HG02588 (cell line): ENCODE results near the gene DSCAM.

Experiments used
- ATAC-seq: cut with Tn5 transposase; IDR thresholded peaks from one replicate; pipeline ENCODE4 v1.9.1; 2021; ENCODE audit warnings: mild to moderate bottlenecking, moderate library complexity; ENCODE audit not compliant: unreplicated experiment

The DSCAM gene

DNA sequence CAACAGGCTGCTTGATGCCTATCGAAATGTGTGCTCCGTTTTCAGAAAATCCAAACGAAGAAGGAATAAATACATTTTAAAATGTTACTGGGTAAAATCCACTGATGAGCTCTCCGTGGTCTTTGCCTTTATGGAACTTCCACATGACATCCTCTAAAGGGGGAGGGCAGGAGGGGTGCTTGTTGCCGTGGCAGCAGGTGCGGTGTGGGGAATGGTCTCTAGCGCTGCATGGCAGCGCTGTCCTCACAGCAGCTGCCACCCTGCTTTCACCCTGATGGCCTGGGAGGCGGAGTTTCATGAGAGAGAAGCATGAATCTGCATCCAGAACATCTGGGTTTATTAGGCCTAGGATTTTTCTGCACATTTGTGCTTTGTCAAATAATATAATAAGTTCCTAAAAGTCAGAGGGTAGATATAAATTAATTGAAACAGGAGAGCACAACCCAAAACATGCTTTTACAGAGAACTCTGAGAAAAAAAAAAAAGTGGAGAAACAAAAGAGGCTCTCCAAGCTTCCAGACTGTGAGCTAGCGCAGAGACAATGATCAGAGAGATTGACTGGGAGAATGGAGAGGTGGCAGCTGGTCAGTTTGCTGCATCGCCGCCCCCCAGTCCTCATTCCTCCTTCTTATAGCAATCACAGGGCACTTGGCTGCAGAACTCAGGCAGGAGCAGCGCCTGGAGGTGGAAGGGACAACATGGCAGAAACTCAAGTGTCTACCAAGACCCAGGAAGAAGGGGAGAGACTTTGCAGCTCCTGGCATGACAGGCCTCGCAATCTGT lies 228.6 kb downstream of the DSCAM start:
- no peak for ATAC-seq

DNA sequence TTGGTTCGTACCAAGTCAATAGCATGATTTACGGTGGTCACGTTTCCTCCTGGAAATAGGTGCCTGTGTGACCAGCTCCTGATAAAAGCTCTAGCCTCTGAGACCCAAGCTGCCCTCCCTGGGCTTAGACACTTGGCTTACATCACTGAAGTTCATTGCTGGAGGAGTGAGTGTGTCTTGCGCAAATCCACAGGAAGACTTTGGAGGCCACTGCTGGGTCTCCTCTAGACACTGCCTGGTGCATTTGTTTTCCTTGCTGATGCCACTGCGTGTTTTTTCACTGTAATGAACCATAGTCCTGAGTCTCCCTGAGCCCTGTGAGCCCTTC lies 230.6 kb downstream of the DSCAM start:
- ATAC-seq, result no peak

GRCh38 chr21:40615505-40616376 lies 231.2 kb downstream of the DSCAM start:
- ATAC-seq, result no peak

GRCh38 chr21:40613546-40614030 lies 233.4 kb downstream of the DSCAM start:
- no peak for ATAC-seq

DNA sequence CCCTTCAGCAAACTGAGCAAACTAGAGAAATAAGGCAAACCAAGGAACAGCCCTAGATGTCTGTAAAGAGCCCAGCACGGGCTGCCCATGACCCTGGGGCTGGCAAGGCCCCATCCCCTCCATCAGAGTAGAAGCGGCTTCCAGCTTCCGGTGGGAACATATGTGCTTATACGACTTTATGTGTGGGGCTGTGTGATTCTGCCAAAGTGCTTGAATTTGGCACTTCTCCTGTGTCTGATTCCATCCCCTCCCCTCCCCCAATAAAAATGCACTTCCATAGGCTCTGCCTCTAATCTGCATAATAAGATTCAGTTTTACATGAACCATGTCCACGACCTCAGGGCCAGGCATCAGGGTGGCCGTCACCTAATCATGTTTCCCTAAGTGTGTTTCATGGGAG lies 236.6 kb downstream of the DSCAM start:
- ATAC-seq, result no peak

DNA sequence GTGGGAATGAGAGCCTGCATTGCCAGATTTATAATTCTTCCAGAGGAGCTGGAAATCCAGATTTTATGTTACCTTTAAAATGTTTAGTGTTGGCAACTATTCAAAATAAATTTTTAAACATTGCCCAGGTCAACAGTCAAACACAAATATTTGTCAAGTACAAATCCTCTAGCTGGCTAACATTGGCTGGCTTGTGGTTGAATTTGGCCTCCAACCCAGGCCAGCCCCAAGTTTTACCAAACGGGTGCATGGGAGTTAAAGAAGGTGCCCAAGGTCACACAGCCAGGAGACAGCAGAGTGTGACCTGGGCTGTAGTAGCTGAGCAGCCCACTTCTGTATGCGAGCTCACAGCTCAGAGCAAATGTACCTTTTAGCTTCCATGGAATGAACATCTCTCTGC lies 240.6 kb downstream of the DSCAM start:
- no peak for ATAC-seq

GRCh38 chr21:40605094-40605493 lies 241.9 kb downstream of the DSCAM start:
- no peak for ATAC-seq

DNA sequence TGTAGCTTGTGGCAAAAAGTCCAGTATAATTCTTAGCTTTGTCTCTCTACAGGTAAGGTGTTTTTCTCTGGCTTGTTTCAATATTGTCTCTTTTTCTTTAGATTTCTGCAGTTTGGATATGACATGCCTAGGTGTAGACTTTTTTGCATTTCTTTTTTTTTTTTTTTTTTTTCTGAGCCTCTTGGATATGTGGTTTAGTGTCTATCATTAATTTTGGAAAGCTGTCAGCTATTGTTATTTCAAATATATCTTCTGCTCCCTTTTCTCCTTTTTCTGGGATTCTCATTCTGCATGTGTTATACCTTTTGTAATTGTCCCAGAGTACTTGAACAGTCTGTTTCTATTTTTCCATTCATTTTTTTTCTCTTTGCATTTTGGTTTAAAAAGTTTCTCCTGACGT lies 243.2 kb downstream of the DSCAM start:
- no peak for ATAC-seq

- ATAC-seq, result no peak
These were observed 244.9 kb downstream of the DSCAM start for GRCh38 chr21:40602080-40602479.

DNA sequence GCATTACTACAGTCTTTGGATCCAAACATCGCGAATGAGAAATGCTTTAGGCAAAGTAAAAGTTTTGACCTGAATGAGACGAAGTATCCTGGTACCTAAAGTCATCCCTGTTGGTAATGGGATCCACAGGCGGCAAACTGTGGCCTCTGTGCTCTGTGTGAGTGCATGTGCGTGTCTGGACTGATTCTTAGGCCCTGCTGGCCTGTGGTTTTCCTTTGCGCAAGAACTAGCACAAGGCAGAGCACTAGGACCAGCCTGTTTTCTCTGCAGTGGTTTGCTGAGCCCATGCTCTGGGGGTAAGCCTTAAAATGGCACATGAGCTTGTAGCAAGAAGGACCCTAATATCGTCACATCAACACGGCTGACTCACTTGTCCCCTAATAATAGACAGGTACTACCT lies 251.2 kb downstream of the DSCAM start:
- ATAC-seq, result no peak

DNA sequence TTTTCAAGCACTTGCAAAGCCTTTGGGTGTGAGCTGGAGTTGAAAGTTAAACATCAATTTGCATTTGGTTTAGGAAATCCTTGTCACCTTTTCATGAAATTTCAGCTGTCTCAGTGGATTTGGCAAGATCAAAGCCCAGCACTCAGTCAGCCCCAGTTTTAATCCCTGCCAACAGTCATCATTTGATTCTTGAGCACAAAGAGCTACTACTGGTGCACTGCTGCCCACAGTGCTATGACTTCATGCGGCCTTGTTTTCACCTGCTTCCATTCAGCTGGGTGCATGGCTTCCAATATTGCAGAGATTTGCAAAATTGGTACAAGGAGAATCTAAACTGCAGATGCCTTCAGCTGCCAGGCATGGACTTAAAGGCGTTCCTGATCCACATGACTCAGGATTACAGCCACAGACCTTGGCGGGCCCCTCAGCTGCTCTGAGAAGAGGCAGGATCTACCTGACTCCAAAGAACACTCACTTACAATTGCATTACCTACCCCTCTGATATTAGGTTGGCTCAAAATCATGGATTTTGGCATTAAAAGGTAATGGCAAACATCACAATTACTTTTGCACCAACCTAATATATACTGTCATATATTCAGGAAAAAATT lies 259.1 kb downstream of the DSCAM start:
- no peak for ATAC-seq

GRCh38 chr21:40586575-40586974 lies 260.4 kb downstream of the DSCAM start:
- ATAC-seq, result no peak

GRCh38 chr21:40577285-40578043 lies 269.5 kb downstream of the DSCAM start:
- no peak for ATAC-seq

- ATAC-seq, result no peak
These were observed 271.0 kb downstream of the DSCAM start for GRCh38 chr21:40575976-40576375.

- no peak for ATAC-seq
These were observed 277.6 kb downstream of the DSCAM start for GRCh38 chr21:40569357-40569756.

DNA sequence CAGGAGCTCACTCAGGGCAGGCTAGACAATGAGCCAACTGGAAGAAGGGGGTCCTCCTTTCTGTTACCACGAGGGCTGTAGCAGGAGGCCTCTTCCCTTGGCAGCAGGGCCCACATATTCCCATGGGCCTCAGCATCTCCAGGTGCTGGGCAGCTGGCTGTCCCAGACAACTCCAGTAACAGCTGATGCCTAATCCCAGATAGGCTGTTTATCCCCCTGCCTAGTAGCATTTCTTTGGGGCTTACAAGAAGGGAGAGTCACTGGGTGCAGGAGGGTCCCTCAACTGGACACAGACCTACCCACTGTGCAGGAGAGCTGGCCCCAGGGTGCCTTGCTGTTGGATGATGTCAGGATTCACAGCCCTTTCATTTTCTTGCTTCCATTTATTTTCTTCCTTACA lies 278.2 kb downstream of the DSCAM start:
- no peak for ATAC-seq

GRCh38 chr21:40567501-40567900 lies 279.5 kb downstream of the DSCAM start:
- ATAC-seq, result no peak

DNA sequence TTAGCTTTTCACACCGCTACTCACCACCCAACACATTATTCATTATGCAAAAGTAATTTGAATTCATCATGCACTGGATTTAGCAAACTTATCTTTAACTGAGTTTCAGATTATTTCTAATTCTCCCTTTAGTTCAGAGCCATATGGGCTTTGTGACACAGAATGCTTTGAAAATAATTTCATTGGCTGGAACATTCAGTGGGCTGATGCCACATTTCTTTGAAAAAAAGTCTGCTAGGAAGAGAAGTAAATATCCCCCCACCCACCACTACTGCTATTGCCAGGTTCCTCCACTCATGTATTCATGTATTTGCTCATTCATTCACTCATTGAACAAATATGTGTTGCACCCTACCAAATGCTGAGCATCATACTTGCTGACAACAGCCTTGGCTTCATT lies 280.5 kb downstream of the DSCAM start:
- ATAC-seq, result no peak

DNA sequence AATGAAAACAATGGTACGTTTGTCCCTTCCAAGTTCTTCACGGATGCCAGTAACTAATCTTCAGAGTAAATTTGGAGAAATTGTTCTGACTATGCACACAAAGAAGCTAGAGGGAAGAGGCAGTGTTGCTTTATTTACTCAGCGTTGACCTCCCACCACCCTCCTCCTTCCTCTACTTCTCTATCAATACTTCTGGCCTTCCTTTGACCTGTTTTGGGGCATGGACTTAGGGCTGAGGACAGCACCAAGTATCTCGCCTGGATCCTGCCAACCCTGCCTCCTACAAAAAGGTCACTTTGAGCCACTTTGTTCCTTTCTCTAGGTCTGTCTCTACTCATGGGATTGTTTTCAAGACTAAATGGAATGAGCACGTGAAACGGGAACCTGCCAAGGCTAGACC lies 282.6 kb downstream of the DSCAM start:
- no peak for ATAC-seq

DNA sequence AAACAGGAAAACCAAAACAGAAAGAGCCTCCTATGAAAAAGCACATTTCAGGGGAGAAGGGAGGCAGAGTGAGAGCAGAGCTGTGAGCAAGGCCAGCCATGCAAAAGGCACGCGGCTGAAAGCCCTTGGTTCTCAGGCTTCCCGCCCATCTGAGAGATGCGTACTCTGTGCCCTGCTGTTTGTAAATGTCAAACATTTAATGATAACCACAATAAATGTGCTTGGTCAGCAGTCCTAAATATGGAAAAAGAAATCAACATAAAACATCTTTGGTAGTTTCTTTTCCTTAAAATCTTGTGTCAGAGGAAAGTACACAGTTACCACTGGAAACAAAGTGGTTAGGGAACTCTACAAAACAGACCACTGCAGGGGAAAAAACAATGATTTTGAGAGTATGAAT lies 283.1 kb downstream of the DSCAM start:
- no peak for ATAC-seq
